K562 (cell line): ENCODE data around the gene PRSS8.

ENCODE experiments used
- ARID3A ChIP-seq: IDR thresholded peaks from 2 replicates; pipeline ENCODE4 v1.6.1; 2012; ENCODE audit warnings: low read depth, low read length, improper control_type of control experiment, borderline replicate concordance
- CAMTA2 ChIP-seq: fragments of 250-450 bp; sonication (Bioruptor Pico); conservative IDR thresholded peaks from 2 replicates; pipeline ENCODE4 v1.5.1; 2022
- ESRRA ChIP-seq: fragments of 450-650 bp; IDR thresholded peaks from 2 replicates; pipeline ENCODE4 v1.6.1; 2014; ENCODE audit warnings: low read depth, mild to moderate bottlenecking, moderate library complexity, borderline replicate concordance
- FIP1L1 ChIP-seq: fragments of 200-400 bp; formaldehyde crosslinking; IDR thresholded peaks from 2 replicates; pipeline ENCODE4 v1.6.1; 2018; ENCODE audit warnings: mild to moderate bottlenecking, low read depth, low read length; ENCODE audit not compliant: poor library complexity, severe bottlenecking
- FOXP4 ChIP-seq: sonication (generic); formaldehyde crosslinking; IDR thresholded peaks from 2 replicates; pipeline ENCODE4 v1.8.0; 2022; ENCODE audit warnings: mild to moderate bottlenecking, missing genetic modification reagents, borderline replicate concordance
- POLR2A ChIP-seq: fragments of 450-650 bp; conservative IDR thresholded peaks from 2 replicates; pipeline ENCODE4 v1.6.1; 2016
- SREBF1 ChIP-seq: fragments of 150-350 bp; IDR thresholded peaks from 2 replicates; pipeline ENCODE4 v1.6.1; 2014; ENCODE audit warnings: antibody characterized with exemption, low read depth, low read length, borderline replicate concordance
- TAF1 ChIP-seq: IDR thresholded peaks from 2 replicates; pipeline ENCODE4 v1.6.1; 2011; ENCODE audit warnings: mild to moderate bottlenecking, low read length, moderate library complexity; ENCODE audit not compliant: insufficient read depth, control insufficient read depth, severe bottlenecking; ENCODE audit errors: extremely low read depth
- U2AF2 ChIP-seq: fragments of 200-400 bp; formaldehyde crosslinking; optimal IDR thresholded peaks from 2 replicates; pipeline ENCODE3; 2017; ENCODE audit warnings: low read depth, mild to moderate bottlenecking, low read length
- ZBTB7A ChIP-seq: IDR thresholded peaks from 2 replicates; pipeline ENCODE4 v1.6.1; 2011; ENCODE audit warnings: low read depth, mild to moderate bottlenecking, low read length, moderate library complexity, borderline replicate concordance; ENCODE audit not compliant: control insufficient read depth

- TF ChIP-seq POLR2A, result no peak
- no peak for TF ChIP-seq ARID3A
- TF ChIP-seq FOXP4 (CRISPR knock-in tag), result no peak
- TF ChIP-seq U2AF2, result no peak
- TF ChIP-seq ZBTB7A, result no peak
- no peak for TF ChIP-seq FIP1L1
- no peak for TF ChIP-seq SREBF1
- TF ChIP-seq CAMTA2 (CRISPR knock-in tag), result no peak
- no peak for TF ChIP-seq TAF1
- no peak for TF ChIP-seq ESRRA
These were observed 28.7 kb downstream of the PRSS8 start for GRCh38 chr16:31106509-31107464.
